ENCODE data around the gene KCTD11. TPM values are rescaled to one million over a fixed set of nuclear protein-coding genes. Genes with fewer than 3 reads are reported as not detected.
A peak's percentile ranks its signal among the peaks of the same experiment; 100 is the strongest.

The KCTD11 gene
- total RNA-seq, 1 donor from 2014 or later: 24.2 TPM

DNA sequence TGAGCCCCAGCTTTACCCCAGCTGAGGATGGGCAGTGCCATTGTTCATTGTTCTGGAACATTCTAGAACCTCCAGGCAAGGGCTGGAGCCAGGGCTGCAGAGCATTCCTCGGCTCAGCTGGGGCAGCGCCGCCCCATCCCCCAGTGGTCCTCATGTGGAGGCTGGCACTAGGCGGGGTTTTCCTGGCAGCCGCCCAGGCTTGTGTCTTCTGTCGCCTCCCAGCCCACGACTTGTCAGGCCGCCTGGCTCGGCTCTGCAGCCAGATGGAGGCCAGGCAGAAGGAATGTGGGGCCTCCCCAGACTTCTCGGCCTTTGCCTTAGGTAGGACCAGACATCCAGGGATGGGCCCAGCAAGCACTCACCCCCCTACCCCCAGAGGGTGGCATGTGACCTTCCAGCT is 3.1 kb downstream of the KCTD11 start, which contains the start of gene TMEM95:
TSS of gene TMEM95 (plus strand) at position 104 of the 400 bp plus-strand sequence. CDS start at position 153, 49 bp downstream.
- H3K4me3 ChIP-seq (ENCODE audit: low read depth, low read length): peak within 1 kb of the TSS; percentile 96
- FAIRE-seq (no peak), DNase-seq (ENCODE audit: low read depth) (peak; percentile 41)
- TF ChIP-seq, protein P1, sequence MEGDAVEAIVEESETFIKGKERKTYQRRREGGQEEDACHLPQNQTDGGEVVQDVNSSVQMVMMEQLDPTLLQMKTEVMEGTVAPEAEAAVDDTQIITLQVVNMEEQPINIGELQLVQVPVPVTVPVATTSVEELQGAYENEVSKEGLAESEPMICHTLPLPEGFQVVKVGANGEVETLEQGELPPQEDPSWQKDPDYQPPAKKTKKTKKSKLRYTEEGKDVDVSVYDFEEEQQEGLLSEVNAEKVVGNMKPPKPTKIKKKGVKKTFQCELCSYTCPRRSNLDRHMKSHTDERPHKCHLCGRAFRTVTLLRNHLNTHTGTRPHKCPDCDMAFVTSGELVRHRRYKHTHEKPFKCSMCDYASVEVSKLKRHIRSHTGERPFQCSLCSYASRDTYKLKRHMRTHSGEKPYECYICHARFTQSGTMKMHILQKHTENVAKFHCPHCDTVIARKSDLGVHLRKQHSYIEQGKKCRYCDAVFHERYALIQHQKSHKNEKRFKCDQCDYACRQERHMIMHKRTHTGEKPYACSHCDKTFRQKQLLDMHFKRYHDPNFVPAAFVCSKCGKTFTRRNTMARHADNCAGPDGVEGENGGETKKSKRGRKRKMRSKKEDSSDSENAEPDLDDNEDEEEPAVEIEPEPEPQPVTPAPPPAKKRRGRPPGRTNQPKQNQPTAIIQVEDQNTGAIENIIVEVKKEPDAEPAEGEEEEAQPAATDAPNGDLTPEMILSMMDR (IDR thresholded peaks at IDR 0.05; ENCODE audit: insufficient read depth, low read length, severe bottlenecking): no peak
- H3K27me3 ChIP-seq (ENCODE audit: control insufficient read depth, insufficient read depth, low read length): no peaks in the 10 kb centered on the region
- no peaks in the 10 kb centered on the region for H3K36me3 ChIP-seq (ENCODE audit: control insufficient read depth, insufficient read depth, low read length)

DNA sequence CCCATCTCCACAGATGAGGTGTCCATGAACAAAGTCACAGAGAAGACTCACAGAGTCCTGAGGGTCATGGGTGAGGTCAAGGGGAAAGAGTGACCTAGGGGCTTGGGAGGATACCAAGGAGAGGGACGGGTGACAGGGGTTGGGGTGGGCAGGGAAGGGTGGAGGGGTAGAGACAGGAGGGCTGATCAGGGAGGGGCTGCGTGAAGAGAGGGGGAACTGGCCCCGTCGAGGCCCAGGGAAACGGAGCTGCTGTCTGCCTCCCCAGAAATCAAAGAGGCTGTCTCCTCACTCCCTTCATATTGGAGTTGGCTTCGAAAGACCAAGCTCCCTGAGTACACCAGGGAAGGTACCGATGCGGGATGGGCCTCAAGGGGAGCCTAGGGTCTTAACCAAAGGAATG is 3.6 kb downstream of the KCTD11 start:
- no peaks in the 10 kb centered on the region for H3K27me3 ChIP-seq (ENCODE audit: control insufficient read depth, insufficient read depth, low read length)
- DNase-seq (ENCODE audit: low read depth) (peak; percentile 29), FAIRE-seq (no peak)
- no peak overlapping the region for H3K4me3 ChIP-seq (ENCODE audit: low read depth, low read length)
- TF ChIP-seq, protein P1 (IDR thresholded peaks at IDR 0.05; ENCODE audit: insufficient read depth, low read length, severe bottlenecking): no peak
- no peaks in the 10 kb centered on the region for H3K36me3 ChIP-seq (ENCODE audit: control insufficient read depth, insufficient read depth, low read length)

DNA sequence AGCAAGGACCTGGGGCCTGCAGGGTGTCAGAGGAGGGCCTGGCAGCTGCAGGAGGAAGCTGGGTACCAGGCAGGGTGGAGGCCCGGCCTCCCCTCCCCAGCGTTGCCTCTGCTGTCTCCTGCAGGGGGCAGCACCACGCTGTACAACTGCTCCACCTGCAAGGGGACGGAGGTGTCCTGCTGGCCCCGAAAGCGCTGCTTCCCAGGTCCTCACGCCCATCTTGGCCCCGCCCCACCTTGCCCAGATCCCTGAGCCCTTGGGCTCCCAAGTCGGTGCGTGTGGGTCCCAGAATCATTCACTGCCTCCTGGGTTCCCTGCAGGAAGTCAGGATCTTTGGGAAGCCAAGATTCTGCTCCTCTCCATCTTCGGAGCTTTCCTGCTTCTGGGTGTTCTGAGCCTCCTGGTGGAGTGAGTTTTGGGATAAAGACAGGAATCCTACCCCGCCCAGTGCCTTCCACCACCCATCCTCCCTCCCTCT is 4.1 kb downstream of the KCTD11 start:
- Histone ChIP-seq H3K36me3 (ENCODE audit: control insufficient read depth, insufficient read depth, low read length) (no peaks in the 10 kb centered on the region), H3K4me3 (ENCODE audit: low read depth, low read length) (no peak overlapping the region), H3K27me3 (ENCODE audit: control insufficient read depth, insufficient read depth, low read length) (no peaks in the 10 kb centered on the region)
- TF ChIP-seq, protein P1 (IDR thresholded peaks at IDR 0.05; ENCODE audit: insufficient read depth, low read length, severe bottlenecking): peak; percentile 97
- peak; percentile 47 for FAIRE-seq
- DNase-seq (ENCODE audit: low read depth): peak; percentile 82

DNA sequence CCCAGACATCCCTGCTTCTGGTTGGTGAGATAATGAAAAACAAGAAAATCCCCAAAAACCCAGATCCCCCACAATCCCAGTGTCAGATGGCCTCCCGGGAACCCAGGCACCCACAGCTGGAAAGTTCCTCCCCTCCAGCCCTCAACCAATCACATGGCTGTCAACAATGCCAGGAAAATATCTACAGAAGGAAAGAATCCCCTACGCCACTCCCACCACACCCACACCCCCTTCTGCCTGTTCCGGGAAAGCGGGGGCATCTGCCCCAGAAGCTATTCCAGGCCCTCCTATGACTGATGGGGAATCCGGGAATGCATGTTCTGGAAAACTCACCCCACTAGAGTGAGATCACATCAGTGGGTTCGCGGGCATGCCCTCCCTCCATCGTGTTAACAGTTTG is 4.8 kb downstream of the KCTD11 start:
- Histone ChIP-seq H3K27me3 (ENCODE audit: control insufficient read depth, insufficient read depth, low read length) (no peaks in the 10 kb centered on the region), H3K36me3 (ENCODE audit: control insufficient read depth, insufficient read depth, low read length) (no peaks in the 10 kb centered on the region), H3K4me3 (ENCODE audit: low read depth, low read length) (no peak overlapping the region)
- FAIRE-seq (no peak), DNase-seq (ENCODE audit: low read depth) (no peak)
- TF ChIP-seq, protein P1 (IDR thresholded peaks at IDR 0.05; ENCODE audit: insufficient read depth, low read length, severe bottlenecking): no peak

DNA sequence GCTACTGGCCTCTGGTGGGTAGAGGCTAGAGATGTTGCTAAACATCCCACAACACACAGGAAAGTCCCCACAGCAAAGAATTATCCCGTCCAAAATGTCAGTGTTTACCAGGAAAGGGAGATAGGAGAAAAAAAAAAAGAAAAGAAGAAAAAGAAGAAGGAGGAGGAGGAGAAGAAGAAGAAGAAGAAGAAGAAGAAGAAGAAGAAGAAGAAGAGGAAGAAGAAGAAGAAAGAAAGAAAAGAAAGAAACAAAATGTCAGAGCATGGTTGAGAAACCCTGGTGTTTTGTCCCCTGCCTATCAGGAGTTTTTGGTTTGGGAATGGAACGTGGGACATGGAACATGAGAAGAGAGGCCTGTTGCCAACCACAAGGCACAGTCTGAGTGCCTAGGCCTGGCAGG is 5.4 kb downstream of the KCTD11 start:
- Histone ChIP-seq H3K4me3 (ENCODE audit: low read depth, low read length) (no peak overlapping the region), H3K36me3 (ENCODE audit: control insufficient read depth, insufficient read depth, low read length) (no peaks in the 10 kb centered on the region), H3K27me3 (ENCODE audit: control insufficient read depth, insufficient read depth, low read length) (no peaks in the 10 kb centered on the region)
- DNase-seq (ENCODE audit: low read depth) (no peak), FAIRE-seq (no peak)
- TF ChIP-seq, protein P1 (IDR thresholded peaks at IDR 0.05; ENCODE audit: insufficient read depth, low read length, severe bottlenecking): no peak

DNA sequence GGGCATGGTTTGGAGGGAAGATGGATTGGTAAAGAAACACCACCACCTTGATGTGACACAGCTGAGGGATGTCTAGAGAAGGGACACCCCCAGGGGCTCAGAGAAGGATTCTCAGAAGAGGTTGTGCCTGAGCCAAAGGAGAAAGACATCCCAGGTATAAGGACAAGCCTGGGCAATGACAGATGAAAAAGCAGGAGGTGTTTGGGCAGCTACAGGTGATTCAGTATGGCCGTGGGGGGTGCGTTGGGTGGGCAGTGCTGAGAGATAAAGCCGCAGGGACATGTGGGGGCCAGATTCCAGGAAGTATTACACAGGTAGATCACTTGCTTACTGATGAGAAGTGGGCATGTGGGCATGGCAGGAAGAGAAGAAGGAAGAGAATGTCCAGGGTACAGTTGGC is 9.9 kb downstream of the KCTD11 start:
- TF ChIP-seq, protein P1 (IDR thresholded peaks at IDR 0.05; ENCODE audit: insufficient read depth, low read length, severe bottlenecking): no peak
- DNase-seq (ENCODE audit: low read depth): peak; percentile 91
- Histone ChIP-seq H3K36me3 (ENCODE audit: control insufficient read depth, insufficient read depth, low read length) (no peaks in the 10 kb centered on the region), H3K4me3 (ENCODE audit: low read depth, low read length) (no peak overlapping the region), H3K27me3 (ENCODE audit: control insufficient read depth, insufficient read depth, low read length) (no peaks in the 10 kb centered on the region)
- FAIRE-seq: peak; percentile 47
